Activated naive CD4-positive, alpha-beta T cell treated with anti-CD3 and anti-CD28 coated beads, Interleukin-2, amount 50 U/mL, for 24 hours (primary cell): ENCODE measurements around the gene PPP2R3C.

Experiments
- H3K27ac Mint-ChIP-seq: one replicate; pipeline ENCODE4 v1.8.0; 2021; ENCODE audit warnings: mild to moderate bottlenecking, mixed read lengths
- H3K27me3 Mint-ChIP-seq: one replicate; pipeline ENCODE4 v1.8.0; 2021; ENCODE audit warnings: mixed read lengths
- H3K36me3 Mint-ChIP-seq: one replicate; pipeline ENCODE4 v1.8.0; 2021; ENCODE audit warnings: mixed read lengths
- H3K4me1 Mint-ChIP-seq: one replicate; pipeline ENCODE4 v1.8.0; 2021; ENCODE audit warnings: mixed read lengths
- H3K4me3 Mint-ChIP-seq: one replicate; pipeline ENCODE4 v1.8.0; 2021; ENCODE audit warnings: mild to moderate bottlenecking, mixed read lengths
- H3K9me3 Mint-ChIP-seq: one replicate; pipeline ENCODE4 v1.8.0; 2021; ENCODE audit warnings: mixed read lengths

PPP2R3C gene

GRCh38 chr14:35140718-35141581, 19.2 kb upstream of the PPP2R3C start:
- Mint-ChIP-seq H3K36me3 (peaks cover 3% of the 10 kb centered on the region), H3K9me3 (no peaks in the 10 kb centered on the region), H3K27ac (peak overlapping the region; percentile 14)

DNA sequence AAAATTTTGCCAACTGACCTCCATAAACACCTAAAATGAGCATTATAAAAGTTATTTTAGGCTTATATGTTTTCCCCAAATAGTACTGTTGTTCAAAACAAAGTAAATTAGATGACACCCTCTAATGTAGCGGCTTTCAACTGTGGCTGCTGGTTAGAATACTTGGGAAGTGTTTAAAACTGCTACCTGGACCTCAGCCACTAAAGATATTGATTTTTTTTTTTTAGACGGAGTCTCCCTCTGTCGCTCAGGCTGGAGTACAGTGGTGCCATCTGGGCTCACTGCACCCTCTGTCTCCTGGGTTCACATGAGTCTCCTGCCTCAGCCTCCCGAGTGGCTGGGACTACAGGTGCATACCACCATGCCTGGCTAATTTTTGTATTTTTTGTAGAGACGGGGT, 16.8 kb upstream of the PPP2R3C start:
- H3K4me1 Mint-ChIP-seq, result peaks cover 22% of the 10 kb centered on the region
- no peak overlapping the region for H3K4me3 Mint-ChIP-seq
- H3K36me3 Mint-ChIP-seq, result peaks cover 5% of the 10 kb centered on the region
- no peaks in the 10 kb centered on the region for H3K9me3 Mint-ChIP-seq
- H3K27ac Mint-ChIP-seq, result no peak overlapping the region
- H3K27me3 Mint-ChIP-seq, result no peaks in the 10 kb centered on the region

More at GRCh38 chr14:35140718-35141581, 19.2 kb upstream of the PPP2R3C start:
- Mint-ChIP-seq H3K27me3 (no peaks in the 10 kb centered on the region), H3K4me3 (no peak overlapping the region), H3K4me1 (peaks cover 23% of the 10 kb centered on the region)

DNA sequence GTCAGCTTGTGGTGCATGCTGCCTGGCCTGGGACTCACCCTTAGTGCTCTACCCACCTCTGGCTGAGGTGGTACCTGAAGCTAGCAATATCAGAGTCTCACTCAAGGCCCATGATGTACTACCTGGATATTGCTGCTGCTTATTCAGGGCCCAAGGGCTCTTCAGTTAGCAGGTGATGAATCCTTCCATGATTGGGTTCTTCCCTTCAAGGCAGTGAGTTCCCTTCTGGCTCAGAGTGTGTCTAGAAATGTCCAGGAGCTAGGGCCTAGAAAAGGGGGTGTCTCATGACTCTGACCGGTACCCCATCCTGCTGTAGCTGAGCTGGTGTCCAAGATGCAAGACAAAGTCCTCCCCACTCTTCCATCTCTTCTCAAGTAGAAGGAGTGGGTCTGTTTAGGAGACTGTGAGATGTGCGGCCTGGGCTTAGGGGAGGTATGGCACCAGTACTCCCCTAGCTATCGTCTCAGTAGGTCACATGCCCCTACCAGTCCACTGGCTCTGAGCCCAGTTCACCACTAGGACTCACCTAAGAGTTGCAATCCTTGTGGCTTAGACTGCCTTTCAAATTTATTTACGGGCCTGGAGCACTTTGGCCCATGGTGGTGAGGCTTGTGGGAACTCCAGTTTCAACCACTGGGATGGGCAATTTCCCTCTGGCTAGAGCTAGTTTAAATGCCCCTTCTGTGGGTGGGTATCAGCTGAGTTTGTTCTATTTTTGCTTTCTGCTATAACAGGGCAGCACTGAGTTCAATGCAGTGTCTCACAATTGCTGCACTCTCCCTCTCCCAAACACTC, 12.7 kb upstream of the PPP2R3C start:
- Mint-ChIP-seq H3K4me3 (no peak overlapping the region), H3K36me3 (peaks cover 13% of the 10 kb centered on the region), H3K9me3 (no peaks in the 10 kb centered on the region), H3K27me3 (no peaks in the 10 kb centered on the region), H3K27ac (no peak overlapping the region), H3K4me1 (peaks cover 16% of the 10 kb centered on the region)

DNA sequence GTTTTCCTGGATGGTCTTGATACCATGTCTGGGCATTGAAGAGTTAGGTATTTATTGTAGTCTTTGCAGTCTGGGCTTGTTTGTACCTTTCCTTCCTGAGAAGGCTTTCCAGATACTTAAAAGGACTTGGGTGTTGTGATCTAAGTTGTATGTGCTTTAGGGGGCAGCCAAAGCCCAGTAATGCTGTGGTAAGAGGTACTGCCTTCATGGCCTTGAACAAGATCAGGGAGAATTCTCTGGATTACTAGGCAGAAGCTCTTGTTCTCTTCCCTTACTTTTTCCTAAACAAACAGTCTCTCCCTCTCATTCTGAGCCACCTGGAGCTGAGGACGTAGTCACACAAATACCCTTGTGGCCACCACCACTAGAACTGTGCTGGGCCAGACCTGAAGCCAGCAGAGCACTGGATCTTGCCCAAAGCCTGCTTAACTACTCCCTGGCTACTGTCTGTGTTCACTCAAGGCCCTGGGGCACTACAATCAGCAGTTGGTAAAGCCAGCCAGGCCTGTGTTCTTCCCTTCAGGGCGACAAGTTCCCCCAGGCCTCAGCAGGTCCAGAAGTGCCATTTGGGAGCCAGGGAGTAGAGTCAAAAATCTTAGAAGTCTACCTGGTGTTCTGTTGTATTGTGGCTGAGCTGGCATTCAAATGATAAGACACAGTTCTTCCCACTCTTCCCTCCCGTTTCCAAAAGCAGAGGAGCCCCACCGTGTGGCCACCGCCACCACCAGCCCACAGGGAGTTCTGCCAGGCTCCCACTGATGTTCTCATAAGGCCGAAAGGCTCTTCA, 11.9 kb upstream of the PPP2R3C start:
- no peaks in the 10 kb centered on the region for H3K27me3 Mint-ChIP-seq
- no peaks in the 10 kb centered on the region for H3K9me3 Mint-ChIP-seq
- no peak overlapping the region for H3K4me3 Mint-ChIP-seq
- H3K4me1 Mint-ChIP-seq, result peaks cover 21% of the 10 kb centered on the region
- H3K27ac Mint-ChIP-seq, result peak overlapping the region; percentile 43
- H3K36me3 Mint-ChIP-seq, result peaks cover 16% of the 10 kb centered on the region

GRCh38 chr14:35124127-35124526, 2.3 kb upstream of the PPP2R3C start:
- Mint-ChIP-seq H3K36me3 (peaks cover 17% of the 10 kb centered on the region), H3K9me3 (no peaks in the 10 kb centered on the region), H3K4me3 (peak overlapping the region; percentile 97), H3K27ac (no peak overlapping the region), H3K27me3 (no peaks in the 10 kb centered on the region), H3K4me1 (peaks cover 66% of the 10 kb centered on the region)

GRCh38 chr14:35123388-35123703, 1.6 kb upstream of the PPP2R3C start:
- peaks cover 68% of the 10 kb centered on the region for H3K4me1 Mint-ChIP-seq
- peak overlapping the region; percentile 100 for H3K27ac Mint-ChIP-seq
- H3K9me3 Mint-ChIP-seq, result no peaks in the 10 kb centered on the region
- H3K36me3 Mint-ChIP-seq, result peaks cover 12% of the 10 kb centered on the region
- H3K27me3 Mint-ChIP-seq, result no peaks in the 10 kb centered on the region
- H3K4me3 Mint-ChIP-seq, result peak overlapping the region; percentile 97

GRCh38 chr14:35122696-35123387, 1.1 kb upstream of the PPP2R3C start:
- Mint-ChIP-seq H3K27me3 (no peaks in the 10 kb centered on the region), H3K4me3 (peak overlapping the region; percentile 97), H3K9me3 (no peaks in the 10 kb centered on the region), H3K4me1 (peaks cover 68% of the 10 kb centered on the region), H3K27ac (peak overlapping the region; percentile 100), H3K36me3 (peaks cover 10% of the 10 kb centered on the region)

DNA sequence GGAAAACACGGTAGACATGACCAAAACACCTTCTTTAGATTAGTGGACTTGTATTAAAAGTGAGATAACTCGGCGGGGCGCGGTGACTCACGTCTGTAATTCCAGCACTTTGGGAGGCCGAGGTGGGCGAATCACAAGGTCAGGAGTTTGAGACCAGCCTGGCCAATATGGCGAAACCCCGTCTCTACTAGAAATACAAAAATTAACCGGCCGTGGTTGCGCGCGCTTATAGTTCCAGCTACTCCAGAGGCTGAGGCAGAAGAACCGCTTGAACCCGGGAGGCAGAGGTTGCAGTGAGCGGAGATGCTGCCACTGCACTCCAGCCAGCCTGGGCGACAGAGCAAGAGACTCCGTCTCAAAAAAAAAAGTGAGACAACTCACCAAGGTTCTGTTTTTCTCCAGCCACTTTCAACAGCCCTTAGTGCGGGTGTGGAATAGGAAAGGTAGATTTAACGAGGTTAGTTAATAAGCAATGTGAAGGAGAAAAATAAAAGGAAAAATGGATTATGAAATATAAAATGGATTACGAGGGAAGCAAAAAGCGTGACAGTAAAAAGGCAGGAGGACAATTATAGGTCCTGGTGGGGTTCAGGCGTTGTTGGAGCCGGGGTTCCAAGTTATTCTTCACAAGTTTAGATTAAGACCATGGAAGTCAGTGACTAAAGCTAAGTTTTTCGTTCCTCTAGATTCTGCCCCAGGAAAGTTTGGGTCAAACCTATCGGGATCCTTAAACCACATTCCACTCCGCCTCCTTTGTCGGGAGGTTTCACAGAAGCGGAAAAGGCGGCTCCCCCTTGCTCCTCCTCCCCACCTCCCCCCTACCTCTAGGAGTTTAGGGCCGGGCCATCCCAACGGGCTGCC, 534 bp downstream of the PPP2R3C start:
- peaks cover 74% of the 10 kb centered on the region for H3K4me1 Mint-ChIP-seq
- peak overlapping the region; percentile 100 for H3K27ac Mint-ChIP-seq

DNA sequence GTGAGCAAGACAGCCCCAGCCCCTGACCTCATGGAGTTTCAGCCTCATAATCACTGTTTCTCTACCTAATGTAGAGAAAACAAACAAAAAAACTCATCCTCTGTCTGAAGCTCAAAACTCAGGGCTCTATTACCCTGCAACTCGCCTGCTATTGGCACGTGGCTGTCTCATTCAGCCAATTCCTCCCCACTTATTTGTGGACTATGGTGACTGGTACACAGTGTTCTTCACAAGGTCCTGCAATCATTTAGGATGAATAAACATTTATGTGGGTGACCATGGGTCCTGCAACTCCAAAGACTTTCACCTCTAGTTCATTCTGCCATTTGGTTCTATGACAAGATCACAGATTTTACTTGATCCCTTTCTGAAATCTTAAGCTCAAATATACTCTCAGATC, 4.7 kb downstream of the PPP2R3C start:
- no peak overlapping the region for H3K4me3 Mint-ChIP-seq
- peaks cover 18% of the 10 kb centered on the region for H3K36me3 Mint-ChIP-seq
- peaks cover 61% of the 10 kb centered on the region for H3K4me1 Mint-ChIP-seq
- no peaks in the 10 kb centered on the region for H3K27me3 Mint-ChIP-seq
- H3K9me3 Mint-ChIP-seq, result no peaks in the 10 kb centered on the region
- H3K27ac Mint-ChIP-seq, result peak overlapping the region; percentile 61

More for the DNA sequence above, 534 bp downstream of the PPP2R3C start:
- Mint-ChIP-seq H3K9me3 (no peaks in the 10 kb centered on the region), H3K36me3 (peaks cover 10% of the 10 kb centered on the region), H3K27me3 (no peaks in the 10 kb centered on the region), H3K4me3 (peak overlapping the region; percentile 97)

DNA sequence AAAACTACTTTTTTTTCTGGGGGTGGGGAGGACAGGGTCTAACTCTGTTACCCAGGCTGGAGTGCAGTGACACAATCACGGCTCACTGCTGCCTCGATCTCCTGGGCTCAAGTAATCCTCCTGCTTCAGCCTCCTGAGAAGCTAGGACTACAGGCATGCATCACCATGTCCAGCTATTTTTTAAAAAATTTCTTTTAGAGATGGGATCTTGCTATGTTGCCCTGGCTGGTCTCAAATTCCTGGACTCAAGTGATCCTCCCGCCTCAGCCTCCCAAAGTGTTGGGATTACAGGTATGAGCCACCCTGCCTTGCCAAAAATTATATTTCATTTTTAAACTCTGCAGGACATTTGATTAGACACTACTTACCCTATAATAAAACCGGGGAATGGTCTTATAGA, 5.5 kb downstream of the PPP2R3C start:
- no peak overlapping the region for H3K4me3 Mint-ChIP-seq
- no peaks in the 10 kb centered on the region for H3K9me3 Mint-ChIP-seq
- peaks cover 66% of the 10 kb centered on the region for H3K4me1 Mint-ChIP-seq
- H3K27me3 Mint-ChIP-seq, result no peaks in the 10 kb centered on the region
- H3K27ac Mint-ChIP-seq, result no peak overlapping the region
- H3K36me3 Mint-ChIP-seq, result peaks cover 23% of the 10 kb centered on the region

- H3K36me3 Mint-ChIP-seq, result peaks cover 28% of the 10 kb centered on the region
- H3K27me3 Mint-ChIP-seq, result no peaks in the 10 kb centered on the region
- H3K4me3 Mint-ChIP-seq, result no peak overlapping the region
- H3K4me1 Mint-ChIP-seq, result peaks cover 49% of the 10 kb centered on the region
- H3K27ac Mint-ChIP-seq, result peak overlapping the region; percentile 46
- H3K9me3 Mint-ChIP-seq, result no peaks in the 10 kb centered on the region
Measured at GRCh38 chr14:35114036-35114435, 7.8 kb downstream of the PPP2R3C start.

GRCh38 chr14:35113308-35113950, 8.4 kb downstream of the PPP2R3C start:
- Mint-ChIP-seq H3K36me3 (peaks cover 28% of the 10 kb centered on the region), H3K9me3 (no peaks in the 10 kb centered on the region), H3K27ac (peak overlapping the region; percentile 57), H3K4me1 (peaks cover 43% of the 10 kb centered on the region), H3K27me3 (no peaks in the 10 kb centered on the region), H3K4me3 (no peak overlapping the region)

DNA sequence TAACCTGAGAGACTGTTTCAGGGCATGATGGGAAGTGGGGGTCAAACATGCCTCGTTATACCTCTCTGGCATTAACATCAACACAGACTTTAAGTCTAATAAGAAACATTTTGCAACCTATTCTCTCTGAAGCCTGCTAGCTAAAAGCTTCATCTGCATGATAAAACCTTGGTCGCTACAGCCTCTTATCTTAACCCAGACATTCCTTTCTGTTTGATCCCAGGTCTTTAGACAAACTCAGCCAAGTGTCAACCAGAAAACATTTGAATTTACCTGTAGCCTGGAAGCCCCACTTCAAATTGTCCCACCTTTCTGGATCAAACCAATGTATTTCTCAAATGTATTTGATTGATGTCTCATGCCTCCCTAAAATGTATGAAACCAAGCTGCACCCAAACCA, 9.1 kb downstream of the PPP2R3C start:
- Mint-ChIP-seq H3K4me3 (no peak overlapping the region), H3K27me3 (no peaks in the 10 kb centered on the region), H3K36me3 (peaks cover 25% of the 10 kb centered on the region), H3K9me3 (no peaks in the 10 kb centered on the region), H3K4me1 (peaks cover 35% of the 10 kb centered on the region), H3K27ac (no peak overlapping the region)

- Mint-ChIP-seq H3K27ac (no peak overlapping the region), H3K36me3 (peaks cover 22% of the 10 kb centered on the region), H3K27me3 (no peaks in the 10 kb centered on the region), H3K9me3 (no peaks in the 10 kb centered on the region), H3K4me1 (peaks cover 8% of the 10 kb centered on the region), H3K4me3 (no peak overlapping the region)
Measured at GRCh38 chr14:35107866-35108265, 13.9 kb downstream of the PPP2R3C start.
